Measurements from ENCODE around the gene TLE4.

Gene TLE4

DNA sequence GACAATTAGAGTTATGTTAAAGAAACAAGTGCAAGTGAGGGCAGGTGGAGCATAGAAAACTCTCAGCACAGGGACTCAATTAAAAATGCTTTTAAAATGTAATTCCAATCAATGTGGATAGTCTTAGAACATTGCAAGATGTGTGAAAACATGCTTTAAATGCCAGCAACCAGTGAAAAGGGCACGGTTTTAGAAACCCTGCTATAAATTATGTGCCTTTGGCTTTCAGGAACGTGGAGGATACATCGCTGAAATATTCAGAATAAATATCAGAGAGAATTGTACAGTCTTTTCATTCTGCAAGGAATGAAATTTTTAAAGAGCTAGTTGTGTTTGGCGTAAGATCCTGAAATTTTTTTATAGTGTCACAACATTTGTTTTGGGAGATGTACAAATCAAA, 101.1 kb downstream of the TLE4 start:
- H4K8ac ChIP-seq (ENCODE audit: low read depth, low read length) = no peak overlapping the region
- WGBS, 2 donors (ENCODE audit: extremely low coverage in 2 of 2, insufficient read length in 2 of 2, insufficient replicate concordance in 1 of 2) = no CpG with 5 or more reads among the region's 4 CpGs

DNA sequence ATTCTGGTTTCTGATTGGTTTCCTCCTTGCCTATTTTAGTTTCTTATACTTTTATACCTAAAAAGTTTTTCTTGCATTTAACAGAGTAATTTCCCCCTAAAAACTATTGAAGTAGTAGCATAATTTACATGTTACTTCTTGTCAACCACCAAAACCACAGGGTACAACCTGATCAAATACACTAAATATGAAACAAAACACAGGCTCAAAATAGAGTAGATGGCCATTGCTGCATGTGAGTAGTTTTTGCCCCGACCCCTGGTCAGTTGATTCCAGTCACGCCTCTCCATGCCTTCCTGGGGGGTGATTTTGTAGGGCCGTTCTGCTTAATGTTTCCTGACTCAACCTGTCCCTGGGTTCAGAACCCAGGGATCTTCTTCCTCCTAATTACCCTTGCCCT, 101.8 kb downstream of the TLE4 start:
- H3K4me2 ChIP-seq (ENCODE audit: insufficient read depth, low read length, poor library complexity, severe bottlenecking) = no peak overlapping the region
- no peak overlapping the region for H3K9ac ChIP-seq (ENCODE audit: low read depth, low read length, poor library complexity)
- no peaks in the 10 kb centered on the region for H3K79me1 ChIP-seq (ENCODE audit: low read depth, low read length)
- H2BK120ac ChIP-seq (ENCODE audit: low read depth, low read length) = no peak overlapping the region
- no peak overlapping the region for H2BK12ac ChIP-seq (ENCODE audit: low read length)
- H3K14ac ChIP-seq (ENCODE audit: low read length) = no peak overlapping the region
- no peak overlapping the region for H4K8ac ChIP-seq (ENCODE audit: low read depth, low read length)
- H3K4ac ChIP-seq (ENCODE audit: low read length) = no peak overlapping the region
- peaks cover 3 to 21% of the 10 kb centered on the region in 2 donors for H3K4me1 ChIP-seq (ENCODE audit: control insufficient read depth in 2 of 2, insufficient read depth in 1 of 2, low read depth in 1 of 2, low read length in 2 of 2)
- H3K36me3 ChIP-seq (replicated peaks in 1 of 2; ENCODE audit: control insufficient read depth in 2 of 2, insufficient read depth in 2 of 2, low read length in 2 of 2) = peaks cover 5 to 99% of the 10 kb centered on the region in 2 donors
- no peak for DNase-seq (ENCODE audit: low spot score)
- no peak overlapping the region for H2BK5ac ChIP-seq (ENCODE audit: low read length)
- WGBS, 2 donors (ENCODE audit: extremely low coverage in 2 of 2, insufficient read length in 2 of 2, insufficient replicate concordance in 1 of 2) = no CpG with 5 or more reads among the region's 3 CpGs
- H3K18ac ChIP-seq (ENCODE audit: low read length) = no peak overlapping the region
- peaks cover 0 to 54% of the 10 kb centered on the region in 2 donors for H3K9me3 ChIP-seq (replicated peaks in 1 of 2; ENCODE audit: control insufficient read depth in 2 of 2, insufficient read depth in 1 of 2, low read depth in 1 of 2, low read length in 2 of 2)
- no peak overlapping the region for H3K4me3 ChIP-seq (ENCODE audit: low read length in 2 of 2)
- H4K91ac ChIP-seq (ENCODE audit: low read depth, low read length, poor library complexity) = no peak overlapping the region
- no peak overlapping the region for H3K23ac ChIP-seq (ENCODE audit: low read depth, low read length, poor library complexity)
- no peak overlapping the region for H2BK15ac ChIP-seq (ENCODE audit: low read length)
- no peak overlapping the region for H2AK5ac ChIP-seq (ENCODE audit: low read depth, low read length)
- H2AFZ ChIP-seq (ENCODE audit: low read length) = no peak overlapping the region
- H3K27me3 ChIP-seq (ENCODE audit: control insufficient read depth in 3 of 3, insufficient read depth in 3 of 3, low read depth in 1 of 3, low read length in 3 of 3) = no peaks in the 10 kb centered on the region
- H3K27ac ChIP-seq (replicated peaks; ENCODE audit: low read length) = no peak overlapping the region

More for the DNA sequence above, 101.1 kb downstream of the TLE4 start:
- no peak overlapping the region for H3K4me3 ChIP-seq (ENCODE audit: low read length in 2 of 2)
- H3K4me2 ChIP-seq (ENCODE audit: insufficient read depth, low read length, poor library complexity, severe bottlenecking) = no peak overlapping the region
- H3K9me3 ChIP-seq (replicated peaks in 1 of 2; ENCODE audit: control insufficient read depth in 2 of 2, insufficient read depth in 1 of 2, low read depth in 1 of 2, low read length in 2 of 2) = peaks cover 0 to 54% of the 10 kb centered on the region in 2 donors
- H3K36me3 ChIP-seq (replicated peaks in 1 of 2; ENCODE audit: control insufficient read depth in 2 of 2, insufficient read depth in 2 of 2, low read length in 2 of 2) = peaks cover 5 to 99% of the 10 kb centered on the region in 2 donors
- H2AK5ac ChIP-seq (ENCODE audit: low read depth, low read length) = no peak overlapping the region
- H4K91ac ChIP-seq (ENCODE audit: low read depth, low read length, poor library complexity) = no peak overlapping the region
- no peak overlapping the region for H2AFZ ChIP-seq (ENCODE audit: low read length)
- DNase-seq (ENCODE audit: low spot score) = no peak
- H2BK5ac ChIP-seq (ENCODE audit: low read length) = no peak overlapping the region
- no peak overlapping the region for H3K27ac ChIP-seq (replicated peaks; ENCODE audit: low read length)
- no peak overlapping the region for H2BK120ac ChIP-seq (ENCODE audit: low read depth, low read length)
- H3K4ac ChIP-seq (ENCODE audit: low read length) = no peak overlapping the region
- H3K4me1 ChIP-seq (ENCODE audit: control insufficient read depth in 2 of 2, insufficient read depth in 1 of 2, low read depth in 1 of 2, low read length in 2 of 2) = peaks cover 10 to 26% of the 10 kb centered on the region in 2 donors
- H3K79me1 ChIP-seq (ENCODE audit: low read depth, low read length) = no peaks in the 10 kb centered on the region
- H3K9ac ChIP-seq (ENCODE audit: low read depth, low read length, poor library complexity) = no peak overlapping the region
- H3K14ac ChIP-seq (ENCODE audit: low read length) = no peak overlapping the region
- no peak overlapping the region for H2BK12ac ChIP-seq (ENCODE audit: low read length)
- H3K18ac ChIP-seq (ENCODE audit: low read length) = no peak overlapping the region
- H3K23ac ChIP-seq (ENCODE audit: low read depth, low read length, poor library complexity) = no peak overlapping the region
- H2BK15ac ChIP-seq (ENCODE audit: low read length) = no peak overlapping the region
- H3K27me3 ChIP-seq (ENCODE audit: control insufficient read depth in 3 of 3, insufficient read depth in 3 of 3, low read depth in 1 of 3, low read length in 3 of 3) = no peaks in the 10 kb centered on the region

DNA sequence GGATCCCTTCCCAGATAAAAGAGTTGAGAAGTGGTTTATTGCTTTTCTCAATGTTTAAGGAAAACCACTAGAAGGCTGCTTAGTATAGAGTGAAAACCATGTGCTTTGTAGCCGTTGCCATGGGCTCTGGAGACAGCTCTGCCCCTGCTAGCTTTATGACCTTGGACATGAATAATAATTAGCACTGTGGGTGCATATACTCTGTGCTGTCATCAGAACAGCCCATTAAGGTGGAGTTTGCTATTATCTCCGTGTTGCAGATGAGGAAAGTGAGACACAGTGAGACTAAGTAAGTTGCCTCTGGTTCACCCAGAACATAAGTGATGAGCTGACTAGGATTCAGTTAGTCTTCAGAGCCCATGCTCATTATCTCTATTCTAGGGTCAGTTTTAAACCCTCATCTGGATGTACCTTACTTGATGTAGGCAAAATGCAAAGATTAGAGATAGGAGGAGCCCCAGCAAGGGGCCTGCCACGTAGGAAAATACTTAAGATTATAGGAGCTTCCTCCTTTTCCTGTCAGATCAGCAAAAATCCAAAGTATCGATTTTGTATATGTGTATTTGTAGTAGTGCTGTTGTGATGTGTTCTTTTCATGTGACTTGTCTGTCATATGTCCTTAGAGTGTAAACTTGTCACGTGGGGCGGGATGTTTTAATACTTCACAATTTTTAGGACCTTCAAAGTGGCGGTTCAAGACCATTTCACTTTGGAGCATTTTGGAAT, 102.5 kb downstream of the TLE4 start:
- Histone ChIP-seq H3K4me2 (ENCODE audit: insufficient read depth, low read length, poor library complexity, severe bottlenecking) (no peak overlapping the region), H2BK5ac (ENCODE audit: low read length) (no peak overlapping the region), H3K4me1 (ENCODE audit: control insufficient read depth in 2 of 2, insufficient read depth in 1 of 2, low read depth in 1 of 2, low read length in 2 of 2) (peaks cover 3 to 16% of the 10 kb centered on the region in 2 donors), H3K9ac (ENCODE audit: low read depth, low read length, poor library complexity) (no peak overlapping the region), H3K27ac (replicated peaks; ENCODE audit: low read length) (no peak overlapping the region), H2BK15ac (ENCODE audit: low read length) (no peak overlapping the region), H2AFZ (ENCODE audit: low read length) (no peak overlapping the region), H4K91ac (ENCODE audit: low read depth, low read length, poor library complexity) (no peak overlapping the region), H3K9me3 (replicated peaks in 1 of 2; ENCODE audit: control insufficient read depth in 2 of 2, insufficient read depth in 1 of 2, low read depth in 1 of 2, low read length in 2 of 2) (peaks cover 0 to 48% of the 10 kb centered on the region in 2 donors), H3K79me1 (ENCODE audit: low read depth, low read length) (no peaks in the 10 kb centered on the region), H4K8ac (ENCODE audit: low read depth, low read length) (no peak overlapping the region), H3K36me3 (replicated peaks in 1 of 2; ENCODE audit: control insufficient read depth in 2 of 2, insufficient read depth in 2 of 2, low read length in 2 of 2) (peaks cover 5 to 94% of the 10 kb centered on the region in 2 donors), H3K4me3 (ENCODE audit: low read length in 2 of 2) (no peak overlapping the region), H3K4ac (ENCODE audit: low read length) (no peak overlapping the region), H2AK5ac (ENCODE audit: low read depth, low read length) (no peak overlapping the region), H2BK120ac (ENCODE audit: low read depth, low read length) (no peak overlapping the region), H2BK12ac (ENCODE audit: low read length) (no peak overlapping the region), H3K18ac (ENCODE audit: low read length) (no peak overlapping the region), H3K23ac (ENCODE audit: low read depth, low read length, poor library complexity) (no peak overlapping the region), H3K14ac (ENCODE audit: low read length) (no peak overlapping the region), H3K27me3 (ENCODE audit: control insufficient read depth in 3 of 3, insufficient read depth in 3 of 3, low read depth in 1 of 3, low read length in 3 of 3) (no peaks in the 10 kb centered on the region)
- no CpG with 5 or more reads among the region's 7 CpGs for WGBS, 2 donors (ENCODE audit: extremely low coverage in 2 of 2, insufficient read length in 2 of 2, insufficient replicate concordance in 1 of 2)
- DNase-seq (ENCODE audit: low spot score) = no peak

DNA sequence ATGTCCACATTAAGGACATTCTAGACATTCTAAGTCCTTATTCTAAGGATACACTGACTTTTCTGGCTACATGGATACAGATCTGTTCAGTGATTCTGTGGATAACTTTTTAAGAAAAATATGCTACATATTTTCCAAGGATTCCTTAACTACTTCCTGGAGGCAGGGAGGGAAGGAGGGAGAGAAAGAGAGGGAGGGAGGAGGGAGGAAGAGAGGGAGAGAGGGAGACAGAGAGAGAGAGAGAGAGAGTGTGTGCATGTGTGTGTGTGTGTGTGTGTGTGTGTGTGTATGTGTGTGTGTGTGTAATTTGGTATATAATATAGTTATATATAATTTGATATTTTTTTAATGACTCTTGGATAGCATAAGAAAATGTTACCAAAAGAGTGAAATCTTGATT, 109.8 kb downstream of the TLE4 start:
- Histone ChIP-seq H3K23ac (ENCODE audit: low read depth, low read length, poor library complexity) (no peak overlapping the region), H3K4me1 (ENCODE audit: control insufficient read depth in 2 of 2, insufficient read depth in 1 of 2, low read depth in 1 of 2, low read length in 2 of 2) (peaks cover 8 to 9% of the 10 kb centered on the region in 2 donors), H2BK5ac (ENCODE audit: low read length) (no peak overlapping the region), H3K14ac (ENCODE audit: low read length) (no peak overlapping the region), H2BK12ac (ENCODE audit: low read length) (no peak overlapping the region), H2BK15ac (ENCODE audit: low read length) (no peak overlapping the region), H3K9ac (ENCODE audit: low read depth, low read length, poor library complexity) (no peak overlapping the region), H3K4ac (ENCODE audit: low read length) (no peak overlapping the region), H3K4me3 (ENCODE audit: low read length in 2 of 2) (no peak overlapping the region), H3K18ac (ENCODE audit: low read length) (no peak overlapping the region), H3K9me3 (replicated peaks in 1 of 2; ENCODE audit: control insufficient read depth in 2 of 2, insufficient read depth in 1 of 2, low read depth in 1 of 2, low read length in 2 of 2) (peaks cover 0 to 7% of the 10 kb centered on the region in 2 donors), H3K27ac (replicated peaks; ENCODE audit: low read length) (no peak overlapping the region), H3K27me3 (ENCODE audit: control insufficient read depth in 3 of 3, insufficient read depth in 3 of 3, low read depth in 1 of 3, low read length in 3 of 3) (no peaks in the 10 kb centered on the region), H3K79me1 (ENCODE audit: low read depth, low read length) (peaks cover 3% of the 10 kb centered on the region), H4K8ac (ENCODE audit: low read depth, low read length) (no peak overlapping the region), H2AK5ac (ENCODE audit: low read depth, low read length) (no peak overlapping the region), H3K36me3 (replicated peaks in 1 of 2; ENCODE audit: control insufficient read depth in 2 of 2, insufficient read depth in 2 of 2, low read length in 2 of 2) (peaks cover 7 to 65% of the 10 kb centered on the region in 2 donors), H4K91ac (ENCODE audit: low read depth, low read length, poor library complexity) (no peak overlapping the region), H2BK120ac (ENCODE audit: low read depth, low read length) (no peak overlapping the region), H2AFZ (ENCODE audit: low read length) (no peak overlapping the region), H3K4me2 (ENCODE audit: insufficient read depth, low read length, poor library complexity, severe bottlenecking) (no peak overlapping the region)
- DNase-seq (ENCODE audit: low spot score) = no peak
